A673 (cell line): ENCODE data around the gene PIM2. TPM values are rescaled to one million over a fixed set of nuclear protein-coding genes. Genes with fewer than 3 reads are reported as not detected.

Experiments used
- BruUV-seq: library from RNA; stranded (reverse); fragments of 400-500 nt; replicated peaks from 2 replicates; lab custom pipeline; 2021; lab: Mats Ljungman, UMichigan
- CTCF ChIA-PET: fragments of 300-600 bp; sonication (Branson Sonifier 250); formaldehyde crosslinking; loops from one replicate; lab custom pipeline; 2022; ENCODE audit warnings: antibody characterized with exemption; lab: Charles Lee
- POLR2A ChIA-PET: fragments of 300-600 bp; sonication (Branson Sonifier 250); formaldehyde crosslinking; loops from one replicate; lab custom pipeline; 2022; ENCODE audit warnings: antibody characterized with exemption; ENCODE audit not compliant: low non-redundant PET; lab: Charles Lee
- DNase-seq: peaks from one replicate; pipeline ENCODE4 v3.0.0-alpha.2; 2015; ENCODE audit warnings: low spot score
- H3K27ac ChIP-seq: fragments of 200-600 bp; sonication (generic); 2 replicates; pipeline ENCODE4 v1.5.1; 2016; ENCODE audit warnings: mixed run types, low read depth, mild to moderate bottlenecking, mixed read lengths, antibody characterized with exemption, low read length; ENCODE audit not compliant: poor library complexity, severe bottlenecking
- H3K27me3 ChIP-seq: fragments of 200-600 bp; sonication (generic); replicated peaks from 2 replicates; pipeline ENCODE4 v1.6.1; 2017; ENCODE audit warnings: mixed run types, low read depth, mild to moderate bottlenecking, mixed read lengths, antibody characterized with exemption, low read length; ENCODE audit not compliant: insufficient read depth, poor library complexity
- H3K36me3 ChIP-seq: fragments of 200-600 bp; sonication (generic); 2 replicates; pipeline ENCODE4 v1.6.1; 2016; ENCODE audit warnings: mixed run types, mild to moderate bottlenecking, mixed read lengths, antibody characterized with exemption, low read length; ENCODE audit not compliant: insufficient read depth, poor library complexity, severe bottlenecking
- H3K4me1 ChIP-seq: fragments of 200-600 bp; sonication (generic); 2 replicates; pipeline ENCODE4 v1.6.1; 2017; ENCODE audit warnings: mixed run types, mild to moderate bottlenecking, mixed read lengths, antibody characterized with exemption, low read length; ENCODE audit not compliant: insufficient read depth, poor library complexity, severe bottlenecking
- H3K4me3 ChIP-seq: fragments of 200-600 bp; sonication (generic); 2 replicates; pipeline ENCODE4 v1.5.1; 2016; ENCODE audit warnings: low read depth, mixed run types, mild to moderate bottlenecking, mixed read lengths, low read length; ENCODE audit not compliant: poor library complexity, severe bottlenecking
- H3K9me3 ChIP-seq: fragments of 200-600 bp; sonication (generic); 2 replicates; pipeline ENCODE4 v1.6.1; 2016; ENCODE audit warnings: mixed run types, low read depth, mild to moderate bottlenecking, mixed read lengths, antibody characterized with exemption, low read length; ENCODE audit not compliant: poor library complexity, severe bottlenecking
- EZH2 ChIP-seq: fragments of 200-600 bp; sonication (generic); IDR thresholded peaks from 2 replicates; pipeline ENCODE4 v1.6.1; 2017; ENCODE audit warnings: borderline replicate concordance, low read depth, mild to moderate bottlenecking, mixed read lengths, antibody characterized with exemption, low read length; ENCODE audit not compliant: poor library complexity, severe bottlenecking
- intact Hi-C: fragments of 100-400 bp; cut with micrococcal nuclease; formaldehyde crosslinking; loops from one replicate; pipeline ENCODE4 v1.10.0; 2022; ENCODE audit not compliant: unreplicated experiment
- total RNA-seq: library from RNA; stranded (reverse); gene quantifications from 2 replicates; pipeline ENCODE4 v1.2.3, GENCODE V29; 2021
- TF ChIP-seq, protein P1 (sequence below): fragments of 300-800, 200-600 bp; sonication (generic); conservative IDR thresholded peaks from 2 replicates; pipeline ENCODE4 v1.5.1; 2017; ENCODE audit warnings: low read depth, mild to moderate bottlenecking, antibody characterized with exemption, low read length, moderate library complexity, mixed read lengths

PIM2 gene
- total RNA-seq, 1 experiment from 2014 or later = 19.9 TPM

GRCh38 chrX:48901069-48901468 is 17.8 kb downstream of the PIM2 start:
- ChIA-PET CTCF (no interaction called here), POLR2A (no interaction called here)
- Histone ChIP-seq H3K9me3 (no peaks in the 10 kb centered on the region), H3K4me3 (no peak overlapping the region), H3K27ac (no peak overlapping the region), H3K36me3 (peaks cover 9% of the 10 kb centered on the region), H3K4me1 (peaks cover 5% of the 10 kb centered on the region), H3K27me3 (no peaks in the 10 kb centered on the region)
- TF ChIP-seq, protein P1, sequence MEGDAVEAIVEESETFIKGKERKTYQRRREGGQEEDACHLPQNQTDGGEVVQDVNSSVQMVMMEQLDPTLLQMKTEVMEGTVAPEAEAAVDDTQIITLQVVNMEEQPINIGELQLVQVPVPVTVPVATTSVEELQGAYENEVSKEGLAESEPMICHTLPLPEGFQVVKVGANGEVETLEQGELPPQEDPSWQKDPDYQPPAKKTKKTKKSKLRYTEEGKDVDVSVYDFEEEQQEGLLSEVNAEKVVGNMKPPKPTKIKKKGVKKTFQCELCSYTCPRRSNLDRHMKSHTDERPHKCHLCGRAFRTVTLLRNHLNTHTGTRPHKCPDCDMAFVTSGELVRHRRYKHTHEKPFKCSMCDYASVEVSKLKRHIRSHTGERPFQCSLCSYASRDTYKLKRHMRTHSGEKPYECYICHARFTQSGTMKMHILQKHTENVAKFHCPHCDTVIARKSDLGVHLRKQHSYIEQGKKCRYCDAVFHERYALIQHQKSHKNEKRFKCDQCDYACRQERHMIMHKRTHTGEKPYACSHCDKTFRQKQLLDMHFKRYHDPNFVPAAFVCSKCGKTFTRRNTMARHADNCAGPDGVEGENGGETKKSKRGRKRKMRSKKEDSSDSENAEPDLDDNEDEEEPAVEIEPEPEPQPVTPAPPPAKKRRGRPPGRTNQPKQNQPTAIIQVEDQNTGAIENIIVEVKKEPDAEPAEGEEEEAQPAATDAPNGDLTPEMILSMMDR = no peak
- no peak for TF ChIP-seq EZH2
- intact Hi-C loops = no loop called here
- no peak for DNase-seq
- BruUV-seq = no TSS peak

DNA sequence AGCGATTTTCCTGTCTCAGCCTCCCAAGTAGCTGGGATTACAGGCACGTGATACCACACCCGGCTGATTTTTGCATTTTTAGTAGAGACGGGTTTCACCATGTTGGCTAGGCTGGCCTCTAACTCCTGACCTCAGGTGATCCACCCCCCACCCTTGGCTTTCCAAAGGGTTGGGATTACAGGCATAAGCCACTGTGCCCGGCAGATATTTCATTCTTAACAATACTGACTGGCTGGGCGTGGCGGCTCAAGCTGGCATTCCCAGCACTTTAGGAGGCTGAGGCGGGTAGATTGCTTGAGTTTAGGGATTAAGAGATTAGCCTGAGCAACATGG is 19.8 kb downstream of the PIM2 start:
- ChIA-PET POLR2A (no interaction called here), CTCF (no interaction called here)
- peaks cover 5% of the 10 kb centered on the region for H3K4me1 ChIP-seq
- H3K9me3 ChIP-seq = no peaks in the 10 kb centered on the region
- no peak for TF ChIP-seq EZH2
- TF ChIP-seq, protein P1 = no peak
- H3K4me3 ChIP-seq = peak overlapping the region; percentile 70
- BruUV-seq = no TSS peak
- DNase-seq = no peak
- peaks cover 9% of the 10 kb centered on the region for H3K36me3 ChIP-seq
- intact Hi-C loops = loop anchor here (10.0 kb wide), 1 partner anchor 94 kb away; the partner anchor contains the start of gene HDAC6
- no peak overlapping the region for H3K27ac ChIP-seq
- H3K27me3 ChIP-seq = no peaks in the 10 kb centered on the region

GRCh38 chrX:48897625-48898306 is 21.1 kb downstream of the PIM2 start, which contains the start of the genes PQBP1 and TIMM17B:
Gene PQBP1 (plus strand): TSS chrX:48897930. CDS start chrX:48898510, 580 bp downstream.
Gene TIMM17B (minus strand): TSS chrX:48897768. CDS start chrX:48897749, 19 bp downstream.
- no TSS peak for BruUV-seq
- CTCF ChIA-PET = interaction anchor here (0.5 kb wide), 1 partner anchor 206 kb away, joined by 3 read pairs; no protein-coding TSS in a partner anchor

More at GRCh38 chrX:48897625-48898306, 21.1 kb downstream of the PIM2 start, which contains the start of the genes PQBP1 and TIMM17B:
- H3K4me3 ChIP-seq = peak within 1 kb of the TSS; percentile 70
- POLR2A ChIA-PET = interaction anchor here (0.6 kb wide), 1 partner anchor 158 kb away, joined by 3 read pairs; no protein-coding TSS in a partner anchor
- H3K4me1 ChIP-seq = peaks cover 5% of the 10 kb centered on the region
- H3K9me3 ChIP-seq = no peaks in the 10 kb centered on the region
- DNase-seq = peak; percentile 95
- peak within 1 kb of the TSS; percentile 94 for H3K27ac ChIP-seq
- intact Hi-C loops = loop anchor here (10.0 kb wide), 1 partner anchor 93 kb away; the partner anchor contains the start of gene HDAC6
- TF ChIP-seq, protein P1 = no peak
- TF ChIP-seq EZH2 = no peak
- no peaks in the 10 kb centered on the region for H3K27me3 ChIP-seq
- peaks cover 9% of the 10 kb centered on the region for H3K36me3 ChIP-seq
